DMS 273 (cell line): ENCODE measurements around the gene PPWD1.

Experiments used
- DNase-seq: peaks from one replicate; lab custom pipeline; 2025; ENCODE audit not compliant: unreplicated experiment; lab: John Stamatoyannopoulos, UW

The PPWD1 gene

DNA sequence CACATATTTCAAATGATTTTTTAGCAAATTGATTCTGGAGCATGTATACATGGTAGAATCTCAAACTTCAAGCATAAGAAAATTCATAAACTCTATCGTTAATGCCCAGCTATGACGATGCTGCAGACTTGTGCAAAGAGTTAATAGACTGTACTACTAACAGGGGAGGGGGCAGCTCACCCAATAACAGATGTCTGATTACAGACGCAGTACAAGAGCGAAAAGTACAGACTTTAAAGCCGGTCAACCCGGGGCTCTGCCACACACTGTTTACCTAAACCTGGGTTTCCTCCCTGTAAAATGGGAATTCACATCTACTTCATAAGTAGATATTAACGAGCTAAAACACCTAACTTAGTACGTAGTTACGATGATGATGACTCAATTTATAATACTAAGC is 60.4 kb downstream of the PPWD1 start:
- DNase-seq: peak; percentile 39

DNA sequence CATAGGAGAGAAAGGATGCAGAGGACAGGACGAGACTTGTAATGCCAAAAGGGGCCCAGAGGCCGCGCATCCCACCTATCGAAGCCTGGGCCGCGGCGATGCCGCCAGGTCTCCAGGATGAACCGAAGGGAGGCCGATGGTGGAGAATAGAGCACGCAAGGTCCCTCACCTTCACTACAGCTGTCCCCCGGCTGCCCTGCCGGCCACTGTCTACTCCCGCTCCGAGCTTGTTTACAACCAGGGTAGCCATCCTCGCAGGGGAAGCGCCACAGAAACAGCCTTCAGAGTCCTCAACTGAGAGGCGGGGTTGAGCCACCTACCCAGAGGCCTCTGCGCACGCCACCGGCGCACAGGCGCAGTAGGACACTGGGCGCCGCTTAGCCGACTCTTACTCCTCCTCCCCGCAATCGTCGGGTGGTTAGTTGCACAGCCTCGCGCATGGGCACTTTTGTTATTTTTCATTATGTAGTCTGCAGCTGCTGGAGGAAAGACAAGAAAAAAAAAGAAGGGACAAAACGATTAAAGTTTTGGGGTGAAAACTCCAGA is 61.0 kb downstream of the PPWD1 start, which contains the start of gene TRIM23:
TRIM23 (minus strand) TSS at position 309 of the 546 bp plus-strand sequence; CDS start at position 250, 59 bp downstream.
- peak; percentile 96 for DNase-seq

DNA sequence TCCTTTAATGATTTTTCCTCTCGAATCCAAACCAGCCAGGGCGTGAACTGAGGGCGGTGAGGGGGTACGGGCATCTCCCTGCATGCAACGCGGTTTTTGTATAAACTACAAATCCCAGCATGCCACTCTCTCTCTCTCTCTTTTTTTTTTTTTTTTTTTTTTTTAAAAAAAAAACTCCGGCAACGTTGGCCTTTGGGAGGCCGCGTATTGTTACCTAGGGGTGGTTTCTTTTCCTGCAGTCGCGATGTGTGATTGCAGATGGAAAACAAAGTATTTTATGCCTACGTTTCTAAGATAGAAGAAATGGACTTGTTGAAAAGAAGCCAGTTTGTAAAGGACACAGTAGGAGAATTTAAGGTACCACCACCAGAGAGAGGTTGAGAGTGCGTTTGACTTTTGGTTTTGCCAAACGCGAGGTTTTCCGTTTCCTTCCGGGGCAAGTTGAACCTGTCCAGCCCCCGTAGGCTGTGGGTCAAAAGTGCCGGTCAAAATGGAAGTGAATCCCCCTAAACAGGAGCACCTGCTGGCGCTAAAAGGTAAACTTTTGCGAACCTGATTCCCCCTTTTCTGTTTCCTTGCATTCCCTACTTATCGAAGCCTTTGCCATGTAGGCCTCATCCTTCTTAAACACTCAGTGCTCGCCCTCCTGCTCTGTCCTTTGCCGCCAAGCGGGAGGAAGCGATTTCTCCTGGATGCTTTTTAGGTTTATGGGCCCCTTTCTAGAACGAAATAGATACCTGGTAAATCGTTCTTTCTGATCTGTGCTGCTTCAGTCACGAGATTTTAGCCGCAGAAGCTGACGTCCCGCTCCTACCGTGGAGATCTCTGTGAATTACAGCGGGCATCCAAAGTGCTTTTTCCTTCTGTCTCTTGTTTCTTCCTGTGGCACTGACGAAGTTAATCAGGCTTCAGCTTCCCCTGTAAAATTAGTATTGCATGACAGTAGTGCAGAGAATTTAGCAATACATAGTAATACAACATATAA is 61.8 kb downstream of the PPWD1 start, which contains the start of the genes SHLD3 and TRAPPC13:
SHLD3 (plus strand) TSS at position 457 of the 985 bp plus-strand sequence. CDS start 4,561 bp downstream, outside the sequence.
TRAPPC13 (plus strand) TSS at position 457 of the 985 bp plus-strand sequence; CDS start at position 491, 34 bp downstream.
- peak; percentile 95 for DNase-seq

DNA sequence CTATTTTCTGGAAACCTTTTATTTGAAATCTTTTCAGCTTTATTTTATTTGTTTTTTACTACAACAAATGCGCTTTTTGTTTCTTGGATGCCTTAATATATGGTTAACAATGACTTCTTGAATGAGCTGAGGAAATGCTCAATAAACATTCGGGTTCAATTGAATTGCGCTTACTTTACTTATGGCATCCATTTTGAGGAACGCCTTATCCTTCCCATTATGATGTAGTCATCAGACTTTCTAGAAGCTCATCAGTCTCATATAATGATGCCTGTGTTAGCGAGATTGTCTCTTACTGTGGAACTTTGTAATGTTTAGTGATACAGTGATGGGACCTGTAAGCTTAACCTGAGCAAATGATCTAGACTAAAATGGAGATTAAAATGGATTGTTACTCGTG is 62.6 kb downstream of the PPWD1 start:
- DNase-seq: no peak

DNA sequence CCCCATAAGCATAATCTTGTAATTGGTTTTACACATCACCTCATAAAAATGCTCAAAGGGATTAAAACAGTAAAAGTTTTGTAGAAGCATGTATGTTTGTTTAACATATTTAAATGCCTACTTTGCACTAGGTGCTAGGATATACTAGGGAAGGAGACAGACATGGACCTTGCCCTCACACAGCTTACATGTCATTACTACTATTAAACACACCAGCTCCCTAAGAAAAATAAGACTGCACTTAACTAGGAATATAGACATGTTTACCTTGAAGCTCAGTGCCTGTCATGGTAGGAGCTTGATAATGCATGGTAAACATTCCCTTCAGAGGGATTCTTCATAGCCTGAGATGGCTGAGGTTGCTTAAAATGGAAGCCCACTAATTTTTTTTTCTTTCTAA is 67.9 kb downstream of the PPWD1 start:
- DNase-seq: no peak
